Measurements from ENCODE around the gene SLC1A4.
"Not testable (repeated sequence)": the region's sequence is repeated elsewhere in the genome, so short reads cannot be mapped to it uniquely, and the experiment has no call there.

SLC1A4 gene

GRCh38 chr2:64952096-64952495, 37.1 kb upstream of the SLC1A4 start:
- Histone ChIP-seq H3K27ac (ENCODE audit: low read depth, low read length) (no peak overlapping the region), H3K4me1 (ENCODE audit: control insufficient read depth, insufficient read depth, low read length) (no peaks in the 10 kb centered on the region), H3K4me3 (ENCODE audit: low read length) (no peak overlapping the region), H3K36me3 (ENCODE audit: control insufficient read depth, insufficient read depth, low read length) (no peaks in the 10 kb centered on the region), H3K9ac (ENCODE audit: low read length) (no peak overlapping the region), H3K27me3 (ENCODE audit: control insufficient read depth, insufficient read depth, low read length) (no peaks in the 10 kb centered on the region)

GRCh38 chr2:64952511-64953482, 36.4 kb upstream of the SLC1A4 start:
- no peak overlapping the region for H3K27ac ChIP-seq (ENCODE audit: low read depth, low read length)
- H3K9ac ChIP-seq (ENCODE audit: low read length), result no peak overlapping the region
- H3K36me3 ChIP-seq (ENCODE audit: control insufficient read depth, insufficient read depth, low read length), result no peaks in the 10 kb centered on the region
- no peaks in the 10 kb centered on the region for H3K27me3 ChIP-seq (ENCODE audit: control insufficient read depth, insufficient read depth, low read length)
- no peak overlapping the region for H3K4me3 ChIP-seq (ENCODE audit: low read length)
- no peaks in the 10 kb centered on the region for H3K4me1 ChIP-seq (ENCODE audit: control insufficient read depth, insufficient read depth, low read length)

DNA sequence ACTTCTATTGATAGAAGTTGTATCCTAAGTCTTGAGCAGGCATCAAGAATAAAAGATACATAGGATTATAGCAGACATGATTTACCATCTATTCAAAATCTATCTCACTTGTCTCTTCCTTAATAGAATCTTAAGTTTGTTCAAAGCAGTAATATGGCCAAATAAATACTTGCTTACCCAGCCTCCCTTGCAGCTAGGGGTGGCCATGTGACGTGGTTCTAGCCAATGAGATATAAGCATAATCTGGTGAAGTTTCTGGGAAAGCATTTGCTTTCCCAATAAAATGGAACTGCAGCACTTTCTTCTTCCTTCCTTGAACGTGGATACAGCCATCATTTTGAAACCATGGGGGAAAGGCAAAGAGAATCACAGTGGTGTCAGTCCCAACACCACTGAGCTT, 33.7 kb upstream of the SLC1A4 start:
- Histone ChIP-seq H3K9ac (ENCODE audit: low read length) (no peak overlapping the region), H3K27me3 (ENCODE audit: control insufficient read depth, insufficient read depth, low read length) (no peaks in the 10 kb centered on the region), H3K36me3 (ENCODE audit: control insufficient read depth, insufficient read depth, low read length) (no peaks in the 10 kb centered on the region), H3K27ac (ENCODE audit: low read depth, low read length) (no peak overlapping the region), H3K4me3 (ENCODE audit: low read length) (no peak overlapping the region), H3K4me1 (ENCODE audit: control insufficient read depth, insufficient read depth, low read length) (peaks cover 4% of the 10 kb centered on the region)

DNA sequence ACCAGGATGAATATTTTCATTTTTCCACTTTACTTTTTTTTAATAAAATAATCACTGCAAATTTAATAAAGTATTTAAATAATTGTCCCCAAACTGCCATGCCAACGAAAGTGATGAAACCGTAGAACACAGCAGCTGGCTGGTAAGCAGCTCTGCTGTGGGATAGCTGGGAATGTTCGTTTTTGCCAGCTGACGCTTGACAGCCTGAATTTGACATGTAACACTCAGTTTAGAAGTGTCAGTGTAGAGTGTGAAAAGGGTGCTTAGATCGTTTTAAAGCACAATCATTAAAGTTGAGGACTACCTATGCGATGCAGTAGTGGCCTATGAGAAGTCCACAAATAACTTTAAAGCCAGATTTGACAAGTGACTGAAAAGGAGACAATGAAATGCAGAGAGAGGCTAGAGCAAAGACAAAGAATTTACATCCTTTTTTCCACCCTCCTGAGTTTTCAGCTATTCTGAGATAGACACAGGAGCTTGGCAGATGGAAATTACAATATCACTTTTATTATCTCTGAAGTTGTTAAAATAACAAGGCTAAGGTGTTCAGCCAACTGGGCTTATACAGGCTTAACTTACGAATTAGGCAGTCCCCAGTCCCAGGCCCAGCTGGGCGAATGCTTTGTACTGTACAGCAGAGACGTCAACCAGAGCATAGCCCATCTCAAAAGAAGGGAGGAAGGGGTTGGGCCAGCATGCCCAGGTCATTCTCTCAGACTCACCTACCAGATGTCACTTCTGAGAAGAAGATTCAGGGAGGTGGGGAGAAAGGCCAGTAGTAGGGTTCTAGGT, 31.9 kb upstream of the SLC1A4 start:
- Histone ChIP-seq H3K4me3 (ENCODE audit: low read length) (no peak overlapping the region), H3K27me3 (ENCODE audit: control insufficient read depth, insufficient read depth, low read length) (no peaks in the 10 kb centered on the region), H3K36me3 (ENCODE audit: control insufficient read depth, insufficient read depth, low read length) (no peaks in the 10 kb centered on the region), H3K4me1 (ENCODE audit: control insufficient read depth, insufficient read depth, low read length) (peaks cover 4% of the 10 kb centered on the region), H3K9ac (ENCODE audit: low read length) (no peak overlapping the region), H3K27ac (ENCODE audit: low read depth, low read length) (no peak overlapping the region)

DNA sequence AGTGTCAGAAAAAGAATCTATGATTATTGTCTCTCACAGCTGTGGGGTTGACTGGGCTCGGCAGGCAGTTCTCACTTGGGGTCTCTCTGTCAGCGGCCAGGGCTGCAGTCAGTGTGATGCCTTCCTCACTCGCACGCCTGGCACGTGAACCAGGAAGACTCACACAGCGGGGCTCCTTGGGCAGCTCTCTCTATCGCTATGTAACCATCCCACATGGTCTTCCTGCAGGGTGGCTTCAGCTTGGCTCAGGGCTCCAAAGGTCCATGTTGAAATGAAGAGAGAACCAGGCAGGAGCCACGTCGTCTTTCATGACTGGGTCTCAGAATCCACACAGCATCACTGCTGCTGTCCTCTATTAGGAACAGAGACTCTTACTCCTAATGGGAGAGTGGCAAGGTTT, 30.6 kb upstream of the SLC1A4 start:
- H3K9ac ChIP-seq (ENCODE audit: low read length), result no peak overlapping the region
- no peaks in the 10 kb centered on the region for H3K36me3 ChIP-seq (ENCODE audit: control insufficient read depth, insufficient read depth, low read length)
- peaks cover 4% of the 10 kb centered on the region for H3K4me1 ChIP-seq (ENCODE audit: control insufficient read depth, insufficient read depth, low read length)
- no peak overlapping the region for H3K4me3 ChIP-seq (ENCODE audit: low read length)
- H3K27me3 ChIP-seq (ENCODE audit: control insufficient read depth, insufficient read depth, low read length), result no peaks in the 10 kb centered on the region
- no peak overlapping the region for H3K27ac ChIP-seq (ENCODE audit: low read depth, low read length)

- no peak overlapping the region for H3K4me3 ChIP-seq (ENCODE audit: low read length)
- H3K4me1 ChIP-seq (ENCODE audit: control insufficient read depth, insufficient read depth, low read length), result peaks cover 4% of the 10 kb centered on the region
- no peaks in the 10 kb centered on the region for H3K36me3 ChIP-seq (ENCODE audit: control insufficient read depth, insufficient read depth, low read length)
- no peaks in the 10 kb centered on the region for H3K27me3 ChIP-seq (ENCODE audit: control insufficient read depth, insufficient read depth, low read length)
- H3K9ac ChIP-seq (ENCODE audit: low read length), result no peak overlapping the region
- no peak overlapping the region for H3K27ac ChIP-seq (ENCODE audit: low read depth, low read length)
These were observed 28.4 kb upstream of the SLC1A4 start for GRCh38 chr2:64960819-64961218.

GRCh38 chr2:64963138-64963537, 26.1 kb upstream of the SLC1A4 start:
- not testable (repeated sequence) for H3K36me3 ChIP-seq (ENCODE audit: control insufficient read depth, insufficient read depth, low read length); H3K4me3 ChIP-seq (ENCODE audit: low read length); H3K9ac ChIP-seq (ENCODE audit: low read length); H3K4me1 ChIP-seq (ENCODE audit: control insufficient read depth, insufficient read depth, low read length); H3K27me3 ChIP-seq (ENCODE audit: control insufficient read depth, insufficient read depth, low read length); H3K27ac ChIP-seq (ENCODE audit: low read depth, low read length)

GRCh38 chr2:64963719-64964118, 25.5 kb upstream of the SLC1A4 start:
- Histone ChIP-seq H3K9ac (ENCODE audit: low read length) (no peak overlapping the region), H3K4me1 (ENCODE audit: control insufficient read depth, insufficient read depth, low read length) (peaks cover 2% of the 10 kb centered on the region), H3K36me3 (ENCODE audit: control insufficient read depth, insufficient read depth, low read length) (no peaks in the 10 kb centered on the region), H3K27ac (ENCODE audit: low read depth, low read length) (no peak overlapping the region), H3K27me3 (ENCODE audit: control insufficient read depth, insufficient read depth, low read length) (no peaks in the 10 kb centered on the region), H3K4me3 (ENCODE audit: low read length) (no peak overlapping the region)

DNA sequence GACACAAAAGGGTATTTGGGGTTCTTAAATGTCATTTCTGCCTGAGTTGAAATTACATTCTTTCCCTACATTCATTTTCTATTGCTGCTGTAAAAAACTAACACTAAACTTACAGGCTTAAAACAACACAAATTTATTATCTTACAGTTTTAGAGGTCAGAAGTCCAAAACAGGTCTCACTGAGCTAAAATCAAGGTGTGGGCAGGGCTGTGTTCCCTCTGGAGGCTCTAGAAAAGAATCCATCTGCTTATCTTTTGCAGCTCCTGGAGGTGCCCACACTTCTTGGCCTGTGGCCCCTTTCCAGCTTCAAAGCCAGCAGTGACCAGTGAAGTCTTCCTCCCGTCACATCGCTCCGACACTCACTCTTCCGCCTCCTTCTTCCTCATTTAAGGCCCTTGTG, 23.2 kb upstream of the SLC1A4 start:
- Histone ChIP-seq H3K27me3 (ENCODE audit: control insufficient read depth, insufficient read depth, low read length) (no peaks in the 10 kb centered on the region), H3K4me1 (ENCODE audit: control insufficient read depth, insufficient read depth, low read length) (no peaks in the 10 kb centered on the region), H3K4me3 (ENCODE audit: low read length) (no peak overlapping the region), H3K27ac (ENCODE audit: low read depth, low read length) (no peak overlapping the region), H3K36me3 (ENCODE audit: control insufficient read depth, insufficient read depth, low read length) (no peaks in the 10 kb centered on the region), H3K9ac (ENCODE audit: low read length) (no peak overlapping the region)

- H3K9ac ChIP-seq (ENCODE audit: low read length), result no peak overlapping the region
- H3K4me1 ChIP-seq (ENCODE audit: control insufficient read depth, insufficient read depth, low read length), result no peaks in the 10 kb centered on the region
- H3K36me3 ChIP-seq (ENCODE audit: control insufficient read depth, insufficient read depth, low read length), result no peaks in the 10 kb centered on the region
- H3K27me3 ChIP-seq (ENCODE audit: control insufficient read depth, insufficient read depth, low read length), result no peaks in the 10 kb centered on the region
- no peak overlapping the region for H3K27ac ChIP-seq (ENCODE audit: low read depth, low read length)
- no peak overlapping the region for H3K4me3 ChIP-seq (ENCODE audit: low read length)
These were observed 22.4 kb upstream of the SLC1A4 start for GRCh38 chr2:64966839-64967238.

DNA sequence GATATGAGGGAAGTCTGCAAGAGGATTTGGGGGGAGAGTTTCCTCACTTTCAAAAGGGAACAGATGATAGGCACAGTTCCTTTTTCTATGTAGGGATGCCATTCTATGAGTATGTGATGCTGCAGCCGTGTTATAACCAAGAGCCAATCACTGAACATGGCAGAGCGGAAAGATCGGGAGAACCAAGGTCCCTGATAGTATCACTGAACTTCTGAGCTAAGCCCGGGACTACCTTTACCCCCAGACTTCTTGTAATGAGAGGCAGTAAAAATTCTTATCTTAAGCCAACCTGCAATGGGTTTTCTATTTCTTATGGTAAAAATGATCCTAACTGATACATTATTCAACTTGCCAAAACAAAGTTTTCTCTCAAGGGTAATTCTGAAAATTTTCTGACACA, 21.6 kb upstream of the SLC1A4 start:
- Histone ChIP-seq H3K27me3 (ENCODE audit: control insufficient read depth, insufficient read depth, low read length) (no peaks in the 10 kb centered on the region), H3K9ac (ENCODE audit: low read length) (no peak overlapping the region), H3K36me3 (ENCODE audit: control insufficient read depth, insufficient read depth, low read length) (no peaks in the 10 kb centered on the region), H3K27ac (ENCODE audit: low read depth, low read length) (no peak overlapping the region), H3K4me3 (ENCODE audit: low read length) (no peak overlapping the region), H3K4me1 (ENCODE audit: control insufficient read depth, insufficient read depth, low read length) (no peaks in the 10 kb centered on the region)

GRCh38 chr2:64969086-64969485, 20.1 kb upstream of the SLC1A4 start:
- not testable (repeated sequence) for H3K9ac ChIP-seq (ENCODE audit: low read length); H3K36me3 ChIP-seq (ENCODE audit: control insufficient read depth, insufficient read depth, low read length); H3K27me3 ChIP-seq (ENCODE audit: control insufficient read depth, insufficient read depth, low read length); H3K27ac ChIP-seq (ENCODE audit: low read depth, low read length); H3K4me1 ChIP-seq (ENCODE audit: control insufficient read depth, insufficient read depth, low read length); H3K4me3 ChIP-seq (ENCODE audit: low read length)
